ENCODE measurements around the gene SLC9A7. TPM values are rescaled to one million over a fixed set of nuclear protein-coding genes. Genes with fewer than 3 reads are reported as not detected.
"Not testable (repeated sequence)": the region's sequence is repeated elsewhere in the genome, so short reads cannot be mapped to it uniquely, and the experiment has no call there.

The SLC9A7 gene
- total RNA-seq, 2 experiments from 2014 or later = 16.9 to 17.0 TPM

- Mint-ChIP-seq H3K4me1 (ENCODE audit: low read depth) (peaks cover 19% of the 10 kb centered on the region), H3K27ac (peak overlapping the region; percentile 72), H3K9me3 (peaks cover 17% of the 10 kb centered on the region), H3K4me3 (no peak overlapping the region), H3K27me3 (no peaks in the 10 kb centered on the region), H3K36me3 (ENCODE audit: low read depth) (peaks cover 12% of the 10 kb centered on the region)
- DNase-seq (no peak), ATAC-seq (peak; percentile 45)
- ChIA-PET POLR2A (no interaction called here), CTCF (no interaction called here)
- intact Hi-C loops (cut with micrococcal nuclease) = no loop called here
- no peak for TF ChIP-seq CTCF (IDR thresholded peaks at IDR 0.05)
Measured at GRCh38 chrX:46733226-46733625, 25.7 kb downstream of the SLC9A7 start.

- no peak for TF ChIP-seq CTCF (IDR thresholded peaks at IDR 0.05)
- peaks cover 4% of the 10 kb centered on the region for H3K9me3 Mint-ChIP-seq
- H3K36me3 Mint-ChIP-seq (ENCODE audit: low read depth) = peaks cover 2% of the 10 kb centered on the region
- peaks cover 19% of the 10 kb centered on the region for H3K4me1 Mint-ChIP-seq (ENCODE audit: low read depth)
- H3K27ac Mint-ChIP-seq = no peak overlapping the region
- H3K4me3 Mint-ChIP-seq = no peak overlapping the region
- ATAC-seq (no peak), DNase-seq (no peak)
- intact Hi-C loops (cut with micrococcal nuclease) = no loop called here
- ChIA-PET CTCF (interaction anchor here (1.1 kb wide), 1 partner anchor 44 kb away, joined by 3 read pairs; no protein-coding TSS in a partner anchor), POLR2A (no interaction called here)
- no peaks in the 10 kb centered on the region for H3K27me3 Mint-ChIP-seq
Measured at GRCh38 chrX:46730765-46731164, 28.2 kb downstream of the SLC9A7 start.

- DNase-seq (no peak), ATAC-seq (no peak)
- ChIA-PET POLR2A (no interaction called here), CTCF (no interaction called here)
- no peak for TF ChIP-seq CTCF (IDR thresholded peaks at IDR 0.05)
- H3K27me3 Mint-ChIP-seq = no peaks in the 10 kb centered on the region
- no peak overlapping the region for H3K27ac Mint-ChIP-seq
- intact Hi-C loops (cut with micrococcal nuclease) = no loop called here
- H3K9me3 Mint-ChIP-seq = no peaks in the 10 kb centered on the region
- H3K36me3 Mint-ChIP-seq (ENCODE audit: low read depth) = no peaks in the 10 kb centered on the region
- peaks cover 13% of the 10 kb centered on the region for H3K4me1 Mint-ChIP-seq (ENCODE audit: low read depth)
- no peak overlapping the region for H3K4me3 Mint-ChIP-seq
Measured at GRCh38 chrX:46727441-46727840, 31.5 kb downstream of the SLC9A7 start.

DNA sequence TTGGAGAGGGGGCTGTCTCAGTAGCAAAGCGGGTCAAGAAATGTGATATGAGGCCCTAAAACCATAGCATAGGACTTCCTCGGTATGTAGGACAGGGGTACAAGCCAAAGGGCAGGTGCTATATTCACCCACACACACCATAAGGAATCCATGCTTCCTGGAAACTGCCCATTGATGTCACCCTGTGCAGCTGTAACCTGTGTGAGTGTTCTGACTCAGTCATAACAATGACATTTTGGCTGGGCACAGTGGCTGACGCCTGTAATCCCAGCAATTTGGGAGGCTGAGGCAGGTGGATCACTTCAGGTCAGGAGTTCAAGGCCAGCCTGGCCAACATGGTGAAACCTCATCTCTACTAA, 35.4 kb downstream of the SLC9A7 start:
- H3K4me3 Mint-ChIP-seq; intact Hi-C loops (cut with micrococcal nuclease); CTCF ChIA-PET; H3K36me3 Mint-ChIP-seq (ENCODE audit: low read depth); H3K27me3 Mint-ChIP-seq; POLR2A ChIA-PET; H3K9me3 Mint-ChIP-seq: not testable (repeated sequence)
- Mint-ChIP-seq H3K27ac (peak overlapping the region; percentile 49), H3K4me1 (ENCODE audit: low read depth) (peaks cover 16% of the 10 kb centered on the region)
- DNase-seq (peak; percentile 37), ATAC-seq (peak; percentile 79)

DNA sequence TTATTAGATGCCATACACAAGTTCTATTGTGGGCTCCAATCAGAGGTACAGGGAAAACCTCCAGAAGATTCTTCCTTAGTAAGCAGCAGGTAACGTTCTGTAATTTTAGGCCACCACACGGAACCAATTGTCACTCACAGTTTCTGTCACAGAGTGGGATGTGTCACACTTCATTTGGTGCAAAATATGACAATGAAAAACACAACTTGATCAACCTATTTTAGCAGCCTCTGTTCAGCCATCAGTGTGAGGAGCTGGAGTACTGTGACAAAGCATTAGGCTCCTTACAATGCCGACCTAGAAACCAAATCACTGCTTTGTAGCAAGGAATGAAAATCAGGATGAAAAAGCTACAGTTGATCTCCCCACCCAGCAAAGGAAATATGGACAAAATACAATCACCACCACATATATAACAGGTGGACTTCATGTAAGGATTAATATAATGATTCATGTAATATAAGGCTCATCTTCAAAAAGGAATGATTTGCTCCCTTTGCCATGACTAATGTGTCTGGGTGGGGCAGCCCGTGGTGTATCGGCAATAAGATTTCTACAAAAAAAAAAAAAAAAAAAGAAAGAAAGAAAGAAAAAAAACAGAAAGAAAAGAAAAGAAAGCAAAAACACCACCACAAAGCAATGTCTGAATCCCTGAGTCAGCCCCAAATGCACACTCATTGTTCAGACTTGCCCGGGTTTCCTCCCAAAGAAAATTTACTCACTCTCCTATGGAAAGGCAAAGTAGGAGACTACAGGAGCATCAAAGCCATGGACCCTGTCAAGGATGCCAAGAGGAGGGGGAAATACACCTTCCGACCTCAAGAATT, 36.0 kb downstream of the SLC9A7 start:
- Mint-ChIP-seq H3K27ac (peak overlapping the region; percentile 46), H3K4me1 (ENCODE audit: low read depth) (peaks cover 16% of the 10 kb centered on the region), H3K9me3 (no peaks in the 10 kb centered on the region), H3K36me3 (ENCODE audit: low read depth) (no peaks in the 10 kb centered on the region), H3K27me3 (no peaks in the 10 kb centered on the region), H3K4me3 (no peak overlapping the region)
- ATAC-seq (peak; percentile 34), DNase-seq (no peak)
- ChIA-PET CTCF (no interaction called here), POLR2A (no interaction called here)
- intact Hi-C loops (cut with micrococcal nuclease) = no loop called here
- TF ChIP-seq CTCF (IDR thresholded peaks at IDR 0.05) = no peak

Measured in activated CD8-positive, alpha-beta T cell treated with anti-CD3 and anti-CD28 coated beads for 36 hours (primary cell).